Osteocyte (in vitro differentiated cells): Measurements from ENCODE around the gene MT1H. TPM values are rescaled to one million over a fixed set of nuclear protein-coding genes. Genes with fewer than 3 reads are reported as not detected.

ENCODE experiments used
- DNase-seq: peaks from one replicate; pipeline ENCODE4 v3.0.0; 2021; ENCODE audit warnings: mixed read lengths; ENCODE audit not compliant: unreplicated experiment; ENCODE audit errors: extremely low spot score
- H3K27ac Mint-ChIP-seq: one replicate; pipeline ENCODE4 v1.8.0; 2021; ENCODE audit warnings: mild to moderate bottlenecking, mixed read lengths; ENCODE audit not compliant: unreplicated experiment
- H3K27me3 Mint-ChIP-seq: one replicate; pipeline ENCODE4 v1.8.0; 2021; ENCODE audit warnings: mixed read lengths; ENCODE audit not compliant: unreplicated experiment
- H3K36me3 Mint-ChIP-seq: one replicate; pipeline ENCODE4 v1.8.0; 2021; ENCODE audit warnings: mixed read lengths; ENCODE audit not compliant: unreplicated experiment
- H3K4me1 Mint-ChIP-seq: one replicate; pipeline ENCODE4 v1.8.0; 2021; ENCODE audit warnings: mixed read lengths; ENCODE audit not compliant: unreplicated experiment
- H3K4me3 Mint-ChIP-seq: one replicate; pipeline ENCODE4 v1.8.0; 2021; ENCODE audit warnings: mild to moderate bottlenecking, moderate library complexity, mixed read lengths; ENCODE audit not compliant: unreplicated experiment
- H3K9me3 Mint-ChIP-seq: one replicate; pipeline ENCODE4 v1.8.0; 2021; ENCODE audit warnings: mixed read lengths; ENCODE audit not compliant: unreplicated experiment
- total RNA-seq: library from RNA; stranded (reverse); gene quantifications from 2 replicates; pipeline ENCODE4 v1.2.1, GENCODE V29; 2021
- TF ChIP-seq, protein P1 (sequence below): fragments of 200-600 bp; sonication (generic); IDR thresholded peaks from 2 replicates; pipeline ENCODE4 v1.5.0; 2021; ENCODE audit warnings: antibody characterized with exemption, mild to moderate bottlenecking, moderate library complexity

The MT1H gene
- total RNA-seq, 1 donor from 2014 or later: not detected

DNA sequence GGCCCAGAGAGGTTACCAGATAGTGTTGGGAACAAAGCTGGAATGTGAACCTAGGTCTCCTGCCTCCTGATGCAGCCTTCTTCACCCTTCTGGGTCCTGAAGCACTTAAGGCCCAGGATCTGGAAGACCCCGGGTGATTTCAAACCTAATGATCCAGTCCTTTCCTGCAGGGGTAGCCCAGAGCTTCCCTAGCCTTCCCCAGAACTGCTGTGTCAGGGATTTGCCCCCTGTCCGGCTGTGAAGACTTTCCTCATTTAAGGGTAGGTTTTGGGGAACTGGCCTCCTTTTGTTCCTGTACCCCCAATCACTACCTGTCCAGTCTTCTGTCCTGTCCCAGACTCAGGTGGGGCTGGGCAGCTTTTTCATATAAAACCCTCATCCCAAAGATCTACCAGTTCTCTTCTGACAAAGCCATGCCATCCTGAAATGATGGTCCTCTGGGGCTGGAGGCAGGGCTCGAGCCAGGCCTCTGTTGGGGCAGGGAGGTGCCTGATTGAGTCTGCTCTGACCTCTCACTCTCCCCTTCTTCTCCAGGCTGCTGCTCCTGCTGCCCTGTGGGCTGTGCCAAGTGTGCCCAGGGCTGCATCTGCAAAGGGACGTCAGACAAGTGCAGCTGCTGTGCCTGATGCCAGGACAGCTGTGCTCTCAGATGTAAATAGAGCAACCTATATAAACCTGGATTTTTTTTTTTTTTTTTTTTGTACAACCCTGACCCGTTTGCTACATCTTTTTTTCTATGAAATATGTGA lies 14.0 kb downstream of the MT1H start:
- no peak for DNase-seq
- H3K4me1 Mint-ChIP-seq: peaks cover 28% of the 10 kb centered on the region
- H3K9me3 Mint-ChIP-seq: peaks cover 9% of the 10 kb centered on the region
- TF ChIP-seq, protein P1, sequence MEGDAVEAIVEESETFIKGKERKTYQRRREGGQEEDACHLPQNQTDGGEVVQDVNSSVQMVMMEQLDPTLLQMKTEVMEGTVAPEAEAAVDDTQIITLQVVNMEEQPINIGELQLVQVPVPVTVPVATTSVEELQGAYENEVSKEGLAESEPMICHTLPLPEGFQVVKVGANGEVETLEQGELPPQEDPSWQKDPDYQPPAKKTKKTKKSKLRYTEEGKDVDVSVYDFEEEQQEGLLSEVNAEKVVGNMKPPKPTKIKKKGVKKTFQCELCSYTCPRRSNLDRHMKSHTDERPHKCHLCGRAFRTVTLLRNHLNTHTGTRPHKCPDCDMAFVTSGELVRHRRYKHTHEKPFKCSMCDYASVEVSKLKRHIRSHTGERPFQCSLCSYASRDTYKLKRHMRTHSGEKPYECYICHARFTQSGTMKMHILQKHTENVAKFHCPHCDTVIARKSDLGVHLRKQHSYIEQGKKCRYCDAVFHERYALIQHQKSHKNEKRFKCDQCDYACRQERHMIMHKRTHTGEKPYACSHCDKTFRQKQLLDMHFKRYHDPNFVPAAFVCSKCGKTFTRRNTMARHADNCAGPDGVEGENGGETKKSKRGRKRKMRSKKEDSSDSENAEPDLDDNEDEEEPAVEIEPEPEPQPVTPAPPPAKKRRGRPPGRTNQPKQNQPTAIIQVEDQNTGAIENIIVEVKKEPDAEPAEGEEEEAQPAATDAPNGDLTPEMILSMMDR: no peak
- no peak overlapping the region for H3K27ac Mint-ChIP-seq
- peak overlapping the region; percentile 88 for H3K4me3 Mint-ChIP-seq
- H3K36me3 Mint-ChIP-seq: peaks cover 8% of the 10 kb centered on the region
- H3K27me3 Mint-ChIP-seq: no peaks in the 10 kb centered on the region

DNA sequence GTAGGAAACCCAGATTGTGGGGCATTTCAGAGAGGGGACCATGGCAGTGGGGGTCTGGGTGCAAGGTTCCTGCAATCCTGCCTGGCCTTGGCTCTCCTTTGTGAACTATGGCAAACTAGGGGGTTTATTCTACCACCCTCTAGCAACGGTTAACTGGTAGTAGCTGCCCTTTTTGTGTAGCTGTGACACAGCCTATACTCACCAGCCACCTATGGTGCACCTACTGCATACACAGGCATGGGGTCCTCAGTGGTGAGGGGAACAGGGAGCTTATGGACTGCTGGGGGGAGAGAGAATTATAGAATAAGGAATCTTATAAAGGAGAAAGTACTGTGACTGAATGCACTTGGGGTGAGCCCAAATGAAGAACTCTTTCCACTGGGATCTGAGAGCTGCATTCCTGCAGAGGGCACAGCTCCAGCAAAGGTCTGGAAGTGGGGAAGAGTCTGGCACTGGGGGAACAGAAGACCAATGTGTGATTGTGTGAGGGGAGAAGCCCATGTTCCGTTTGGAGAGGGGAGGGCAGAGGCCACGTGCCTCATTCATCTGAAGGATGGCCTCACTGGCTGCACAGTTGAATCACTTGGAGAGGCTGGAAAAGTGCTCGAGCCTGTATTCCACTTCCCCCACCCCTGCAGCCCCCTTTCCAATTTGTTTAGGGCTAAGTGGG lies 14.8 kb downstream of the MT1H start:
- peaks cover 8% of the 10 kb centered on the region for H3K36me3 Mint-ChIP-seq
- TF ChIP-seq, protein P1: no peak
- H3K27me3 Mint-ChIP-seq: no peaks in the 10 kb centered on the region
- DNase-seq: no peak
- H3K9me3 Mint-ChIP-seq: peaks cover 9% of the 10 kb centered on the region
- H3K4me3 Mint-ChIP-seq: no peak overlapping the region
- H3K4me1 Mint-ChIP-seq: peaks cover 33% of the 10 kb centered on the region
- H3K27ac Mint-ChIP-seq: no peak overlapping the region

DNA sequence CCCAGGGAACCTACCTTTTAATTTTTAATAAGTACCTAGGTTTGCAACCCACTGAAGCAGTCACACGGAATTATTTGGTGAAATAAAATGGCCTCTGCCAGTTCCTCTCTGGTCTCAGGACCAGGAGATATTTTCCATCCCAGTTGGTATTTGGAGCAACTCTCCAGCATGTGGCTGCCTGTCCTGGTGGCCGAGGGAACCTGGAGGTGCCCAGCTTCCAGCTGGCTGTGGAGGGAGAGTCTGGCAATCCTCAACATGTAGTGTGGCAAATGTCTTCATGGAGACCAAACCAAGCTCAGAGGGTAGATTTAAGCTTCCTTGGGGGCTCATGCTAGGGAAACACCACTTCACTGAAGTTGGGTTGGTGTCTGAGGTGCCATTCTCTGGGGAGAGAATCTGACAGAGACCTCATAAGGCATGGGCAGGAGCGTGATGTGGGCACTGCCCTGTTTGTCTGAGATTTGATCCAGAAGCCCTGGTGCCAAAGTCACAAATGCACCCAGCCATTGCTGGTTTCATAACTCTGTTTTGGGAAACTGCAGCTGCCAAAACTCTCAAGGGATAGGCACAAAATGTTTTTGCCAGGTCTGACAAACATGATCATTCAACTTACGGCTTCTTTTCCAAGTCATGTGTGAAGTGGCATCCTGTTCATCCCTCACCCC lies 15.4 kb downstream of the MT1H start:
- H3K9me3 Mint-ChIP-seq: peaks cover 9% of the 10 kb centered on the region
- H3K4me1 Mint-ChIP-seq: peaks cover 38% of the 10 kb centered on the region
- DNase-seq: no peak
- H3K27me3 Mint-ChIP-seq: no peaks in the 10 kb centered on the region
- TF ChIP-seq, protein P1: no peak
- H3K36me3 Mint-ChIP-seq: peaks cover 8% of the 10 kb centered on the region
- no peak overlapping the region for H3K27ac Mint-ChIP-seq
- H3K4me3 Mint-ChIP-seq: no peak overlapping the region

DNA sequence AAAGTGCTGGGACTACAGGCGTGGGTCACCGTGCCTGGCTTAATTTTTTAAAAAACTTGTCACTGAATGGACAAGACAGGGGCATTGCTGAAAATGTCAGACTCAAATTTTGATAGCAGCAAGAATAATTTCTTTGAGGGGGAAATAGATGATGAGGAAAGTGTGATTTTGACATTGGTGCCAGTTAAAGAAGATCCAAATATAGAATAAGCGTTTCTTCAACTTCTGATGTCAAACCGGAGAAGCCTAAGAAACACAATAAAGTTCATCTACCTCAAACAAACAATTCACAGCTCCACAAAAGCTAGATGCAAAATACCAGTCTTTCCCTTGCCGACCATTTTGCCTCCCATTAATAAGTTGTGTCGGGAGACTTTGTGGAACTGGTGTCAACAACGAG lies 17.1 kb downstream of the MT1H start:
- Mint-ChIP-seq H3K27ac (no peak overlapping the region), H3K36me3 (peaks cover 8% of the 10 kb centered on the region), H3K27me3 (no peaks in the 10 kb centered on the region), H3K4me3 (no peak overlapping the region), H3K9me3 (peaks cover 9% of the 10 kb centered on the region), H3K4me1 (peaks cover 44% of the 10 kb centered on the region)
- TF ChIP-seq, protein P1: no peak
- DNase-seq: no peak

DNA sequence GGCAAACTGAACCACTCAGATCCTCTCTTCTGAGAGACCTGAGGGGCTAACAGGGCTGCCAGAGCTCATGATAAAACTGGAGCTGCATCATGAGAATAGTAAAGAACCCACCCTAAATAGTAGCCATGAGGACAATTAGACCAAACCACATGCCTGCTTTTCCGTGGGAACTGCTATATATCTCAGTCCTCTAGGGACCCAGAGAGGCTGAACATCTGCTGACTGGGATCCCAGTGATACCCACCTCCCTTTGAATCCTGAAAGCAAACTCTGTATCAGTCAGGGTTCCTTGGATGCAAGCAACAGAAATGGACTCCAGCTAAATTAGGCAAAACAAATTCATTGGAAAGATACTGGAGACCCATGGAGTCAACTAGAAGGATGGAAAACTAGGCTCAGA lies 19.1 kb downstream of the MT1H start:
- Mint-ChIP-seq H3K4me3 (no peak overlapping the region), H3K36me3 (peaks cover 8% of the 10 kb centered on the region), H3K9me3 (peaks cover 9% of the 10 kb centered on the region), H3K27ac (no peak overlapping the region), H3K27me3 (no peaks in the 10 kb centered on the region), H3K4me1 (peaks cover 39% of the 10 kb centered on the region)
- TF ChIP-seq, protein P1: no peak
- DNase-seq: no peak
